CD4-positive, alpha-beta T cell treated with Interleukin-15 for 1 hour (primary cell): ENCODE measurements around the gene TMSB10.
"Not testable (repeated sequence)": the region's sequence is repeated elsewhere in the genome, so short reads cannot be mapped to it uniquely, and the experiment has no call there.

Experiments used
- DNase-seq: peaks from one replicate; pipeline ENCODE4 v3.0.0-alpha.2; 2020

Gene TMSB10

DNA sequence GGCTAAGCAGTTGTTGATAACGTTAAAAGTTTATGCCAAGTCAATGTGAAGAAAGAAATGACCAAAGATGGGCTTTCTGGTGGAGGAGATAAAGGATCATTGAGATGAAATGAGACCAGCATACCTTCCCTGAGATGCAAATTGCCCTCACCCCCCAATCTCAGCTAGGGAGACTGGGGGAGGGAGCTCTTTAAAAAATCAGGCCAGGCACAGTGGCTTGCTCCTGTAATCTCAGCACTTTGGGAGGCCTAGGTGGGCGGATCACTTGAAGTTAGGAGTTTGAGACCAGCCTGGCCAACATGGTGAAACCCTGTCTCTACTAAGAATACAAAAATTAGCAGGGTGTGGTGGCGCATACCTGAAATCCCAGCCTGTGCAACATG, 34.6 kb downstream of the TMSB10 start:
- DNase-seq: no peak

GRCh38 chr2:84940831-84941412, 35.5 kb downstream of the TMSB10 start:
- no peak for DNase-seq

GRCh38 chr2:84942166-84942565, 36.7 kb downstream of the TMSB10 start:
- DNase-seq: no peak

DNA sequence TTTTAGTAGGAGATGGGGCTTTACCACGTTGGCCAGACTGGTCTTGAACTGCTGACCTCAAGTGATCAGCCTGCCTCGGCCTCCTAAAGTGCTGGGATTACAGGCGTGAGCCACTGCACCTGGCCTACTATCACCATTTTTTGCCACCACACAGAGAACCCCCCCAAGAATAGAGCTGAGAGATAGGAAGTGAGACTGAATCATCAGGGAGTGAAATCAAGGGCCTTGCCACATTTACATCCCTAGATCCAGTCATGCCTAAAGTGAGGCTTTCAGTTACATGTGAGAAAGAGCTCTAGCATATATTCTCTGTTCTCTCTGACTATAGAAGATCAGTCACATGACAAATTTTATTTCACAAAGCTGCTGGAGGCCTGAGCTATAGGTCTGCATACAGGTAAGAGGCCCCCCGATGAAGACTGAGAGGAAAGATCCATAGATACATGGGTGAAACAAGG, 37.5 kb downstream of the TMSB10 start:
- no peak for DNase-seq

DNA sequence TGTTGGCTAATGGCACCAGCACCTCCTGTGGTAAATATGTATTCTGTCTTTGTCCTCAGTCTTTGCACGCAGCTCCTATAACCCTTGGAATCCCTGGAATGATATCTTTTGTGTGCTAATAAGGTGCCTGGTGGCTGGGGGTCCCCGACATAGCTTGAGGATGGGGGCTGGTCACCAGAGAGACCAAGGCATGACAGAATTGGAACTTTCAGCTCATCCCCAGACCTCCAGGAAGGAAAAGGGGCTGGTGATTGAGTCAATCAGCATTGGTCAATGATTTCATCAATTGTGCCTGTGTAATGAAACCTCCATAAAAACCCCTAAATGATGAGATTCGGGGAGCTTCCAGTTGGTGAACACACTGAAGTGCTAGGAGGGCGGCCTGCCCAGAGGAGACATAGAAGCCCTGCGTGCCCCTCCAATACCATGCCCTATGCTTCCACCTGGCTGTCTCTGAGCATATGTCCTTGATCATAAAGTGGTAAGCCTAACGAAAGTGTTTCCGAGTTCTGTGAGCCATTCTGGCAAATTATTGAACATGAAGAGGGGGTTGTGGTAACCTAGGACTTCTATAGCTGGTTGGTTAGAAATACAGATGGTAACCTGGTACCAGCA, 38.9 kb downstream of the TMSB10 start:
- DNase-seq: no peak

GRCh38 chr2:84945838-84946203, 40.4 kb downstream of the TMSB10 start:
- not testable (repeated sequence) for DNase-seq

DNA sequence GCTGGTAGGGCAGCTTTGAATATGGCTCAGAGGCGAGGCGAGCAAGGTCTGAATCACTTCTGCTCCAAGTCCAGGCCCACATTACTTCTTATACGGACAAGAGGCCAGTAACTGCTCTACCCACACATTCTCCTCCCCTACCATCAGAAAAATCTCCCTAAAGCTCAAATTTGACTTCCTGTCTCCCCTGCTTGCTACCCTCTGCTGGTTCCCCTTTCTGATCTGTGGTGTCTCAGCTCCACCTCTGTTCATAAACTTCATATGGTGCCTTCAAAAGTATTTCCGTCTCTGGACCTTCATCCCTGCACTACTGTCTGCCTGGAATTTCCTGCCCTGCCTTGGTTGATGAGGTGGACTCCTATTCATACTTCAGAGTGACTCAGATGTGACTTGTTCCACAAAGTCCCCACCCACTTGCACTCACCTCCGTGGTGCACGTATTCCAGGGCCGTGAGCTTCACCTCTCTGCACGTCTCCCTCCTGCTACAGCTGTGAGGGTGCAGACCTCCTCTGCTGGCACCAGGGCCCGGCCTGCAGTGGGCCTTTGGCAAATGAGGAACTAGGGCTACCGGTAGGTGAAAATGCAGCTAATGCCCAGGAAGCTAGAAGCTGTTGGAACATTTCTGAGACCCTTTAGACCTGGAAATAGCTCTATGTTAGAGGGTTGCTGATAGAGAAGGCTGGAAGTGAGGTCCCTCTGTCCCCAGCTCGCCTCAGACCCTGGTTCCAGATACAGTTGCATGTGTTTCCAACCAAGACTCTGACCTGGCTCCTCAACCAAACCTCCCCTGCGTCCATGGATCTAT, 41.0 kb downstream of the TMSB10 start:
- DNase-seq: peak; percentile 57

- DNase-seq: no peak
These were observed 41.6 kb downstream of the TMSB10 start for GRCh38 chr2:84947010-84947593.

DNA sequence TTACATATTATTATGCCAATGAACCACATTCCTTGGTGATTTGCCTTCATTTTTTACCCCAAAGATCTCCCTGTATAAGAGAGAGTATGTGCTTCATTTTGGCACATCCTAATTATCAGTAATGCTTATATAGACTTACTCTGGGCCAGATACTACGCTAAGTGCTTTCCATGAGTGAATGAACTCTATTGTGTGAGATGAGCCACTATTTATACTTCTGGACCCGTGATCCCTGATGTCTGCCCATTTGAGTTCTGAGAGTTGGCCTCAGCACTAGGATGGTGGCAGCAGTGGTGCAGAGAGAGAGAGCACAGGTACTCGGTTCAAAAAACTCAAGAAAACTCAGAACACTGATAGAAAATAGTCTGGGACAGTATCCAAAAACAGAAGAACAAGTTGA, 48.1 kb downstream of the TMSB10 start:
- DNase-seq: no peak

GRCh38 chr2:84954329-84954728, 48.9 kb downstream of the TMSB10 start:
- DNase-seq: no peak
